Osteoblast (primary cell): ENCODE measurements around the gene ACVR2B. TPM values are rescaled to one million over a fixed set of nuclear protein-coding genes. Genes with fewer than 3 reads are reported as not detected.
"Not testable (repeated sequence)": the region's sequence is repeated elsewhere in the genome, so short reads cannot be mapped to it uniquely, and the experiment has no call there.

Experiments used
- DNase-seq: peaks from one replicate; pipeline ENCODE4 v3.0.0; 2011; ENCODE audit warnings: low spot score, mixed read lengths; ENCODE audit not compliant: insufficient read length; ENCODE audit errors: missing footprints
- H2AFZ ChIP-seq: 2 replicates; pipeline ENCODE4 v1.6.0; 2011; ENCODE audit warnings: mild to moderate bottlenecking, low read length
- H3K27ac ChIP-seq: 2 replicates; pipeline ENCODE4 v1.5.1; 2011; ENCODE audit warnings: mild to moderate bottlenecking, low read depth, low read length, moderate library complexity
- H3K27me3 ChIP-seq: 2 replicates; pipeline ENCODE4 v1.6.0; 2012; ENCODE audit warnings: mild to moderate bottlenecking, control low read depth, inconsistent platforms, low read length, moderate library complexity; ENCODE audit not compliant: insufficient read depth
- H3K36me3 ChIP-seq: 2 replicates; pipeline ENCODE4 v1.5.1; 2011; ENCODE audit warnings: mild to moderate bottlenecking, low read length, control low read depth, moderate library complexity; ENCODE audit not compliant: insufficient read depth
- H3K4me1 ChIP-seq: 2 replicates; pipeline ENCODE4 v1.5.1; 2011; ENCODE audit warnings: mild to moderate bottlenecking, low read length, control low read depth, moderate library complexity; ENCODE audit not compliant: insufficient read depth
- H3K4me2 ChIP-seq: 2 replicates; pipeline ENCODE4 v1.6.0; 2011; ENCODE audit warnings: mild to moderate bottlenecking, low read length; ENCODE audit not compliant: insufficient read depth
- H3K4me3 ChIP-seq: fragments of 200-600 bp; sonication (generic); 3 replicates; pipeline ENCODE4 v1.5.1; 2012; ENCODE audit warnings: mild to moderate bottlenecking, low read length, inconsistent platforms; ENCODE audit not compliant: insufficient read depth
- H3K79me2 ChIP-seq: 2 replicates; pipeline ENCODE4 v1.6.0; 2012; ENCODE audit warnings: mild to moderate bottlenecking, low read length, control low read depth, inconsistent platforms; ENCODE audit not compliant: insufficient read depth
- H3K9me3 ChIP-seq: 2 replicates; pipeline ENCODE4 v1.5.1; 2011; ENCODE audit warnings: low read depth, low read length, control low read depth
- H4K20me1 ChIP-seq: 2 replicates; pipeline ENCODE4 v1.6.0; 2012; ENCODE audit warnings: mild to moderate bottlenecking, low read length, control low read depth; ENCODE audit not compliant: insufficient read depth
- CTCF ChIP-seq: IDR thresholded peaks from 2 replicates; pipeline ENCODE4 v1.5.1; 2011; ENCODE audit warnings: mild to moderate bottlenecking, low read depth, low read length, moderate library complexity; ENCODE audit errors: extremely low read depth
- total RNA-seq: library from RNA; depleted of rRNA; stranded (reverse); fragments of >200 nt; gene quantifications from 2 replicates; pipeline ENCODE4 v1.2.3, GENCODE V29; 2012

Gene ACVR2B
- total RNA-seq, 1 donor: 3.6 TPM

- no peak for DNase-seq
- no peak overlapping the region for H3K4me3 ChIP-seq
- H4K20me1 ChIP-seq: no peaks in the 10 kb centered on the region
- no peak for TF ChIP-seq CTCF
- no peak overlapping the region for H3K27ac ChIP-seq
- H3K4me1 ChIP-seq: no peaks in the 10 kb centered on the region
- H3K27me3 ChIP-seq: no peaks in the 10 kb centered on the region
- no peak overlapping the region for H3K4me2 ChIP-seq
- H3K79me2 ChIP-seq: no peaks in the 10 kb centered on the region
- no peaks in the 10 kb centered on the region for H3K9me3 ChIP-seq
- H3K36me3 ChIP-seq: no peaks in the 10 kb centered on the region
- no peak overlapping the region for H2AFZ ChIP-seq
Measured at GRCh38 chr3:38421679-38422336, 31.9 kb upstream of the ACVR2B start.

- H3K4me3 ChIP-seq, DNase-seq, H3K79me2 ChIP-seq, H3K4me1 ChIP-seq, H3K9me3 ChIP-seq, H4K20me1 ChIP-seq, H3K27ac ChIP-seq, H3K36me3 ChIP-seq, H3K4me2 ChIP-seq, H2AFZ ChIP-seq, H3K27me3 ChIP-seq: not testable (repeated sequence)
Measured at GRCh38 chr3:38426798-38427426, 26.8 kb upstream of the ACVR2B start.

GRCh38 chr3:38432871-38433658 lies 20.6 kb upstream of the ACVR2B start:
- not testable (repeated sequence) for H3K4me3 ChIP-seq, H3K79me2 ChIP-seq, H4K20me1 ChIP-seq, H3K9me3 ChIP-seq, H3K4me2 ChIP-seq, H3K36me3 ChIP-seq, DNase-seq, H3K4me1 ChIP-seq, H2AFZ ChIP-seq, H3K27ac ChIP-seq, H3K27me3 ChIP-seq

- H3K4me3 ChIP-seq, H4K20me1 ChIP-seq: not testable (repeated sequence)
Measured at GRCh38 chr3:38433661-38434060, 20.0 kb upstream of the ACVR2B start.

GRCh38 chr3:38438436-38439069 lies 15.1 kb upstream of the ACVR2B start:
- not testable (repeated sequence) for H3K4me2 ChIP-seq, DNase-seq, H3K79me2 ChIP-seq, H3K36me3 ChIP-seq, H3K27me3 ChIP-seq, H3K4me3 ChIP-seq, H3K27ac ChIP-seq, H3K4me1 ChIP-seq, H3K9me3 ChIP-seq, H4K20me1 ChIP-seq, H2AFZ ChIP-seq

More at GRCh38 chr3:38433661-38434060, 20.0 kb upstream of the ACVR2B start:
- H3K27ac ChIP-seq, H3K4me2 ChIP-seq, H3K27me3 ChIP-seq, H3K36me3 ChIP-seq, H3K79me2 ChIP-seq, H2AFZ ChIP-seq, H3K9me3 ChIP-seq, H3K4me1 ChIP-seq, DNase-seq: not testable (repeated sequence)

- not testable (repeated sequence) for H3K36me3 ChIP-seq, H3K27me3 ChIP-seq, H3K4me2 ChIP-seq, H3K27ac ChIP-seq, H3K79me2 ChIP-seq, H2AFZ ChIP-seq, H3K4me3 ChIP-seq, H4K20me1 ChIP-seq, DNase-seq, H3K4me1 ChIP-seq, H3K9me3 ChIP-seq
Measured at GRCh38 chr3:38443205-38443604, 10.5 kb upstream of the ACVR2B start.
